ENCODE data around the gene CES2.

Gene CES2

DNA sequence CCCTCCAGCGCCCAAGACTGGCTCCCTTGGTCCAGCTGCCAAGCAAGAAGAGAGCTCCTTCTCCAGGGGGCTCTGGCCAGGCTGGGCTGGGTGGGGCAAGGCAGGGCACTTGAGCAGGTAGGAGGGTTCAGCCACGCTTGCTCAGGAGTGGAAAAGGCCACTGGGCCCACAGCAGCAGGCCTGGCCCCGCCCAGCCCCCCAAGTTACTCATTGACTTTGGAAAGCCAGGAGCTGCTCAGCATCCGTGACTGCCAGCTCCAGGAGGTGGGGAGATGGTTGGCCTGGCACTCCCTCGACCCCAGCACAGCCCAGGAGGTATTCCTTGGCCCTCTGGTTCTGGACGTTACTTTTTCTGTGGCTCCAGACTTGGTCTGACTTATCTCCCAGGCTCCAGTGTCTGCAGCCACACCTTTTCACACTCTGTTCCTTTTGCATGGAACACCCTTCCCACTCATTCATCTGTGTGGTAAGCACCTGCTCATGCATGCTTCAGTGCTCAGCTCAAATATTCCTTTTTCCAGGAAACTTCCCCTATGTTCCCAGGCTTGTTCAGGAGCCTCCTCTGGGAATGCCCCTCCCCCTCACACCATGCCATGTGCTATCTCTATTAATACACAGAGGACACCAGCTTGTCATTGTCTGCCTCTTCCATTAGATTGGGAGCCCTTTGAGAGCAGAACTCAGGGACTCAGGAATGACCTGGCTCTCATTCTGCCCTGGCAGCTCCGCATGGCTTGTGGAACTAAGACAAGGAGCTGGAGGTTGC is 16.3 kb upstream of the CES2 start, which contains the start of gene CDH16:
Gene CDH16, minus strand, starts transcription at position 83 of the 766 bp plus-strand sequence. CDS start 820 bp downstream, outside the sequence.
- no peak for DNase-seq (ENCODE audit: low spot score)

DNA sequence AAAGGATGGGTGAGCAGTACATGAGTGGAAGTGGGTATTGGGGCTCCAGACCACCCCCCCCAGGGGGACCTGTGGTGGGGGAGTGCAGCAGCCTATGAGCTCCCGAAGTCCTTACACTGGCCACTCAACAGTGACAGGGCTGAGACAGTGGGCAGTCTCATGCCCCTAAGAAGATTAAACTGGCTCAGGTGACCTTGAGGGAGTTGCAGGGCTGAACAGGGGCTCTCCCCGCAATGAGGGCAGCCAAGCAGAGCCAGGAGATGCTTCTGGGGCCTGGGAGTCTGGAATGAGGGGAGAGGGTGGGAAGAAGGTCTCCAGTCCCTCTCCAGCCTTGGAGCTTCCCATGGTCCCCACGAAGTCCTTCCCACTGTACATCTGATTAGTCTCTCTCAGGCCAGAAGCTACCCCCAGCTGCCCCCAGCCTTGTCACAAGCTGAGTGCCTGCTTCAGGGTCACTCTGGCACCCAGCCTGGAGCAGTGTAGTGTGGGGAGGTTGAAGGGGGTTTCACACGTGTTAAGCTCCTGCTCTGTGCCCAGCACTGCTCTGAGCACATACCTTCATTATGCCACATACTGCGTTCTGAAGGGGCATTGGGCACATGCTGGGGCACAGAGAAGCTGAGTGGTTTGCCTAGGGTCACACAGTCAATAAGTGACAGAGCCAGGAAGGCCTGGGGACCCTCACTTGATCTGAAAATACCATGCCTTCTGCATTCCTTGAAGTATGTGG is 15.6 kb upstream of the CES2 start:
- DNase-seq (ENCODE audit: low spot score), result no peak

DNA sequence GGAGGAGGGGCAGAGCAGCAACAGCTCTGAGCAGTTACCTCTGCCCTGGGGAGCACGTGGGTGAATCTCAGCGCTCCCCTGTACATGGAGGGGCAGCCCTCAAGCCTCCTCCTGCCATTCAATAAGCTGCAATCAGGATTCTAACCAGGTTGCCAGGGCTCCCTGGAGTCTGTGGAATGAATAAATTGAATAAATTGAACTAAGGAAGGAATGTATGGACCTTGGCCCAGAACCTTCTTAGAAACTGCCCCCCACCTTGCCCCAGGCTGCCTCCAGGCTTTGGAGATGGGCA is 15.1 kb upstream of the CES2 start:
- no peak for DNase-seq (ENCODE audit: low spot score)

DNA sequence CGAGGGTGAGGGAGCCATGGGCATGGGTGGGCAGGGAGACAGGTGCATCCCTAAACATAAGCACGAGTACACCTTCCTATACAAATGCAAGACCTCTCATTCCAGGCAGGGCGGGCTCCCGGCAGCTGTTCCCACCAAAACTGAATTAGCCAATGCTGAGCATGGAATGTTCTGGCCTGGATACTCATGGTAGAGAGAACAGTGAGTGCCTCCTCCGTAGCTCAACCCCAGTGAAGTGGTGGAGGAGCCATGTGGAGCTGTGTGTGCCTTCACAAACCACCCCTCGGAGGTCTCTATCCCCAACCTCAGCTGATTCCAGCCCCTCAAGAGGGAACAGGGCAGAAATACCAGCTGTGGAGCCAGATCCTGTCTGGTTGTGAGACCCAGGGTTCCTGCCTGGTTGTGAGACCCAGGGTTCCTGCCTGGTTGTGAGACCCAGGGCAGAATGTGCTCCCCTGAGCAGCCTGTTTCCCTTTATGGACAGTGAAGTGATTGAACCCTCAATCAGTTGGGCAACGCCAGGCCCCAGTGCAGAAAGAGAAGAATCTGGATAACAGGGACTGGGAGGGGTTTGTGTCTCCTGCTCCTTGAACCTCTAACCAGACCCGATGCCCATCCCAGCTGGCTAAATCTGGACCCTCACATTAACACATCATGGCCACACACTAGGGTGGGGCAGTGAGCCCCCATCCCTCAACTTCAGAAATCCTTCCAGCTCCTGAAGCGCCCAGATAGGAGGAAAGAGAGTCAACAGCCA is 14.2 kb upstream of the CES2 start:
- no peak for DNase-seq (ENCODE audit: low spot score)

DNA sequence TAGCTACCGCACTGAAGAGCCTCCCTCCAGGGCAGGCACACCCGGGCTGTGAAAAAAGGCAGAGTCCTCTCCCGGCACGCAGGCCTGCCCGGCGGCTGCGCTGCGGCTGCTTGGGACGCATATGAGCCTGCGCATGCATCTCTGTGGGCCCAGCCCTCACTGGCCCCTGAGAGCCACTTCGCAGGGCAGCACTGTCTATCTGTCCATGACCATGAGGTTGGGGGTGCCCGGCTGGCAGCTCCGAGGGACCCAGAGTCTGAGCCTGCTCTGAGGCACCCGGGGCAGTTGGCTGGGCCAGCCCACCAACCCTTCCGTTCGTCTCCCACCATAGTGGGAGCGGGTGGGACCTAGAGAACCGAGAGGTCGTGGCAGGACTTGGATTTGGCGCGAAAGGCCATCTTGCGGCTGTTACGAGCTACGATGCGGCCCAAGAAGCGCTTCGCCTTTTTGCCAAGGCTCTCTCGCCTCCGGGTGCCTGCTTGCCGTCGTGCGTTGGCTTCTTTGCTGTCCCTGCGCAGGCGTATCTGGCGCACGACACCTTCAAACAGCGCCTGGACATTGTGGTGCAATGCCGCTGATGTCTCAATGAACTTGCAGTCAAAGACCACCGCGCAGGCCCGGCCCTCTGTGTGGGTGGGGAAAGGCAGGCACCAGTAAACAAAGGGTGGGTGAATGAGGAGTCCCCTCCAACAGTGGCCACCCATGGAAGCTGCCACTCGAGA is 13.4 kb upstream of the CES2 start:
- DNase-seq (ENCODE audit: low spot score), result no peak

DNA sequence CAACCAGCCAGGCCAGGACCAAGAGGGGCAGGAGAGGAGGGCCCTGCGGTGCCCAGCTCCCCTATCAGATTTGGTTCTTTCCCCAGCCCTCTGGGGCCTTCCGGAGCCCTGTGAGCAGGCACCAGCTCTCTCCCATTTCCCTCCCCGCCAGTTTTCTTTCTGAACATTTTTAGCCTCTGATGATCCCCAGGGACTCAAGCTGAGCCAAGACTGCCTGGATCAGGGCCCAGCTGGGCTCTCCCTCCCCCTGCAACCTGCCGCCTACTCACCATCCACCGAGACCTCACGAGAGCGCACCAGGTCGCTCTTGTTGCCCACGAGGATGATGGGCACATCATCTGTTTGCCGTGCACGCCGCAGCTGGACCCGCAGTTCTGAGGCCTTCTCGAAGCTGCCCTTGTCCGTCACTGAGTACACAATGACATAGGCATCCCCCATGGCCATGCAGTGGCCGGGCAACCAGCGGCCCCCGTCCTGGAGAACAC is 12.0 kb upstream of the CES2 start:
- no peak for DNase-seq (ENCODE audit: low spot score)

DNA sequence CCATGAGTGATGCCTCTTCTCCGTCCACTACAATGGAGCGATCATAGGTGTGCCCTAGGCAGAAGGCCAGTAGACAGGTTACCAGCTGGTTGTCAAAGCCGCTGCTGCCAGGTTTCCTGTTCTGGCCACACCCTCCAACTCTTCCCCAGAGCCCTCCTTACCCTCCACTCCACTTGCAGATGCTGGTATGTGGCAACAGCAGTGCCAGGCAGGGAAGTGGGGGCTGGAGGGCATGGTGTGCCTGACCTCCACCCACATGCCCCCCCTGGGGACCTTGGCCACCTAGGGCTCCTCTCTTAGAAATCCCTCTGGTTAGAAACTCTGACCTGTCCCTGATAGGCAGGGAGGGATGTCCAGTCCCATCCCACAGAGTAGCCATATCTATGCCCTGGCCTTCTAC is 11.4 kb upstream of the CES2 start:
- no peak for DNase-seq (ENCODE audit: low spot score)

DNA sequence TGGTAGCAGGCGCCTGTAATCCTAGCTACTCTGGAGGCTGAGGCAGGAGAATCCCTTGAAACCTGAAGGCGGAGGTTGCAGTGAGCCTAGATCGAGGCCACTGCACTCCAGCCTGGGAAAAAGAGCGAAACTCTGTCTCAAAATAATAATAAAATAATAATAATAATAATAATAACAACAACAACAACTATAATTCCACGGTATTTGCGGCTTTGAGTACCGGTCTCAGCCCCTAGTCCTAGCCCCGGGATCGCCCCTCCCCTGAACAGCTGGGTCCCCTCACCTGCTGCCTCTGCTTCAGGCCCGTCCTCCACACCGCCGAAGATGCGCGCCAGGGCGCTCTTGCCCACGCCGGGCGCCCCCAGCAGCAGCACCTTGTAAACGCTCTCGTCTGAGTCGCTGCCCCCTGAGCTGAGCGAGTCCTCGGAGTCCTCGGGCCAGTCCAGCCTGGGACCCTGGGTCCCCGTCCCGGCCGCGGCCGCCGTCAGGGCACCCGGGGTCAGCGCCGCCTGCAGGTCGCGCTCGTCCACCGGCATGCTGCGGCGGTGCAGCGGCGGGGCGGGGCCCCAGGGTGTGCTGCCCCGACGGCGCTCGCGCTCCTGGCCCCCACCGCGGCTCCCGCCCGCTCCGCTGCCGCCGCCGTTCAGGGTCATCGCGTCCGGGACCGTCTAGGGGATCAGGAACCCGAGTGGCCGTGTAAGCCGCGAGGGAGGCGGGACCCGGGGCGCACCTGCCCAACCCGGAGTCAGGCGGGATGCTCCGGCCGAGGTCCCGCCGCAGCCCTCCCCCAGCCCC is 10.6 kb upstream of the CES2 start:
- no peak for DNase-seq (ENCODE audit: low spot score)

DNA sequence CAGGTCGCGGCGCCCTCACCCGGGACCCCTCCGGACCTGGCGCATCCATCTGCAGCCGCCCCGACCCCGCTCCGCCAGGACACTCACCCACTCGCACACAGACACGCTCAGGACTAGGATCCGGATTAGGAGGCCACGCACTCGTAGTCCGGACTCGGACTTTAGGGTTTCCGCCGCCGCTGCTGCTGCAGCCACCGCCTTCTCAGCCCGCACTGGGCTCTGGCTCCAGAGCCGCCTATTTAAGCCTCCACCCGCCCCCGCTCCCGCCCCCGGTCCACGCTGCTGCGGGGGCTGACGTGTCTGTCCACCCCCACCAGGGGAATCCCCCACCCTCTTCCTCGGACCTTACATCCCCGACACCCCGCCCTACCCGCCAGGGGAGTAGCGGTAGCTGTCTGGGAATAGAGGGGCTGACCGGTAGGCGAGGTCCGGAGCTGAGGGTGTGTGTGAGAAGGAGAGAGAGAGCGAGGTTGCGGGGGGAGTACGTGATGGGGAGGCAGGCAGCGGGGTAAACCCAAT is 9.9 kb upstream of the CES2 start, which contains the start of gene RRAD:
Gene RRAD, minus strand, starts transcription at position 214 of the 519 bp plus-strand sequence. CDS start 356 bp downstream, outside the sequence.
- DNase-seq (ENCODE audit: low spot score), result no peak

DNA sequence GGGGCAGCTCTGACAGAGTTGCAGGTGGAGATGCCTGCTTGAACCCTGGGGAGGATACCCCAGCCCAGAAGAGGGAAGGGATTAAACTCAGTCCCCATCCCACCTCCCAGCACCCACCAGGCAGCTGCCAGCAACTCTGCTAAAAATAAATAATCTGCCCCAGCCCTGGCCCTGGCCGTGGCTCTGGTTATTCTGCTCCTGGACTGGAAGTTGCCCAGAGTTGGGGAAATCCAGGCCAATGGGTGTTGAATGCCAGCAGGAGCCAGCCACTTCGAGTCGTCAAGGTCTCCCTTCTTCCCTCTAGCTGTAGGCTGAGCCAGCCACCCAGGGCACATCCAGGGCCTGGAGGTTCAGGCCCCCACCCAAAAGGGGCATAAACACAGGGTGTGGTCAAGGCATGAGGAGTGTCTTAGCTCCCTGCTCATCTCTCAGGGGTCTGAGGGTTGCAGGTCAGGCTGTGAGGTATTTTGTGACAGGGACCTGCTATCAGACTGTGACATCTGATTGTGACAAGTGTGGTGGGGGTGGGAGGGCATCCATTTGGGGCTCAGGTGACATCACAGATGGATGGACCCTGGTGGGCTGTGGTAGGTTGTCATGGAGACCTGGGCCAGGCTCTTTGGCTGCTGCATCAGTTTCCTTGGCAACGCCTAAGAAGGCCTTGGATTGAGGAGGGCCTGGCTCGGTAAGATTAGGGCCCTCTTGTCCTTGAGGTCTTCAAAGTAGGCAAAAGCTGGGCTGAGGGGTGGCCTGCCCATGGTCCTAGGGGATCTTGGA is 9.0 kb upstream of the CES2 start:
- no peak for DNase-seq (ENCODE audit: low spot score)

DNA sequence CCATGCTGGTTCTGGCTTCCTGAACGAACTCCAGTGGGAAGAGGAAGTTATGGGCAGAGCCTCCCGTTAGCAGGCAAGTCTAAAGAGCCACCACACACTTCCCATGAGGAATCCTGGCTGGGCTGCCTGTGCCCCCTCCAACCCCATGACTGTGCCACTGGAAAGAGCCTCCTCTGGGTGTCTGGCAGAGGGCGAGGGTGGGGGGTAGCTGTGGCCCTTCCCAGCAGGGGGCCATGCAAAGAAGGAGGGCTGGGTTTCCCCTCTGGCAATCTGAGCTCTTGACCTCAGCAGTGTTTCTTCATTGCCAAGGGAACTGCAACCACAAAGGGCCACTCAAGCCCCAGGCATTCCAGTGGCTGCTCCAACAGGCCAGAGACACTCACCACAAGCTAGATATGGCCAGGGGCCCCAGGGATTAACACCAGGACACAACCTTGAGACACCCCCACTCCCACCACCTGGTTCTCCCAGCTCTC is 8.3 kb upstream of the CES2 start:
- no peak for DNase-seq (ENCODE audit: low spot score)

DNA sequence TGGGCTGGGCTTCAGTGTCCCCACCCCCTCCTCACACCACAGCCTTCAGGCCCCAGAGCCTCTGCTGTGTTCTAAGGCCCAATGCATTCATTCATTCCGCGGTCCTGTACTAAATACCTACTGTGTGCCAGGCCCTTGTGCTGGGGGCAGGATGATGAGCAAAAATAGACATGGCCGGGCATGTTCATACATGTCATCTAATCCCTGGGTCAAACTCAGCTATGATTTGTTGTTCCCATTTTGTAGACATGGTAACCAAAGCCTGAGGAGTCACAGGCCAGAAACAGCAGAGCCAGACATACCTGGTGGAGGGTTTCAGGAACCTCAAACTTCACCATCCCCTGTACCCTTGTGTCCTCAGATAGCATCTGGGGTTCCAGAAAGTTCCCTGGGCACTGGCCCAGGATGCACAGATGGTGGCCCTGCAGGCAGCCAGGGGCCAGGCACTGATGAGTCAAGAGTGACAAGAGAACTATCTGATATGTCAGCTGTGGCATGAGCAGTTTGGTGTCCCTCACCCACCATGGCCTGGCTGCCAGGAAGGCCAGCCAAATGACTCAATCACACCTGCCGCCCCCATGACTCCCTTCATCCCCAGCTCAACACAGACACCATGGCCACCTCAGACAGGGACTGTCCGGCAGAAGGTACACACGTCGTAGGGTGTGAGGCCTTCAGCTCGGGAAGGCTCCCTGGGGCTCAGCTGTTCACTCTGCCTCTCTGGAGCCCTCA is 7.2 kb upstream of the CES2 start:
- DNase-seq (ENCODE audit: low spot score), result no peak

DNA sequence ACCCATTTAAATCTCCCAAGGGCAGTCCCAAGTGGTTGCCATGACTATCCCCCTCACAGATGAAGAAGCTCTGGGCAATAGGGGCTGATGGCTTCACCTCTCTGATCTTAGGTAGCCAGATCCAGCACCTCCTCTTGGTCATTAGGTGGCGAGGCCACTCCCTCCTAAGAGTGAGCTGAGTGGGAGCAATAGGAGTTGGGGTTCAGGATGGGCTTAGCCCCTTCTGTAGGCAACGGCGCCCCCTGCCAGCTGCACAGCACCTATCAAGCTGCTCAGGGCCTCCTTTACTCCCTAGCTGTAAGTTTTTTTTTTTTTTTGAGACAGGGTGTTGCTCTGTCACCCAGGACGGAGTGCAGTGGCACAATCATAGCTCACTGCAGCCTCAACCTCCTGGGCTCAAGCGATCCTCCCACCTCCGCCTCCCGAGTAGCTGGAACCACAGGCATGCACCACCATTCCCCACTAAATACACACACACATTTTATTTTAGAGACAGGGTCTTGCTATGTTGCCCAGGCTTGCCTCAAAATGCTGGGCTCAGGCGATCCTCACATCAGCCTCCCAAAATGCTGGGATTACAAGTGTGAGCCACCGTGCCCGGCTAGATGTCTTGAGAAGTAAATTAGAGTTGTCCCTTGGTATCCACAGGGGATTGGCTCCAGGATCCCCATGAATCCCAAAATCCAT is 6.5 kb upstream of the CES2 start:
- DNase-seq (ENCODE audit: low spot score), result no peak

DNA sequence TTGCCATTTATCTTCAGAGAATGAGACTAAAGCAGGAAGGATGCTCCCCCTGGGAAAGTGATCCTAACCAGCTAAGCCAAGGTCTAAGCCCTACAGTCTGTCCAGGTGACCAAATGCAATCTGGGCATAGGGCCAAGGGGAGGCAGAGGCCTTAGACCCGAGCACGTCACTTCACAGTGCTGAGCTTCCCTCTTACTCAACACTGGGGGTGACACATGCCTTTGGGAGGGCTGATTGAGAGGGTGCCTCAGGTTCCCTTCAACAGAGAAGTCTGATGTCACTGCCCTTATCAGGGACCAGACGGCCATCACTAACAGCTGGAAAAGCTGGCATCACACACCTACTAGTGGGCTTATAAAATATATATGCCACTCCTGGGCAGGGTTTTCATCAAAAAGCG is 5.1 kb upstream of the CES2 start:
- no peak for DNase-seq (ENCODE audit: low spot score)

DNA sequence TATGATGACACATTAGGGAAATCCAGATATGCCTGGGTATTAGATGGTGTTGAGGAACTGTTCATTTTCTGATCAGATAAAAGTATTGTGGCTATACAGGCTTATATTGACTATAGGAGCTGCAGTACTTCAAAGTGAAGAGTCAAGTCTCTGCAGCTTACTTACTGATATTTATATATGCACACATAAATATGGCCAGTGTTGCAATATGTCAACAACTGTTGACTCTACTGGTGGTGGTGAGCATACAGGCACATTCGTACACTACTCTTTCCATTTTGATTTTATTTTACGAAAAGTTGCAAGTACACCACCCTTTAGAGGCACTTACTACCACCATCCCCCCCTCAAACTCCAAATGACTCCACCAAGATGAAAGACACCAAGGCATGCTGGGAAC is 3.7 kb upstream of the CES2 start:
- no peak for DNase-seq (ENCODE audit: low spot score)

DNA sequence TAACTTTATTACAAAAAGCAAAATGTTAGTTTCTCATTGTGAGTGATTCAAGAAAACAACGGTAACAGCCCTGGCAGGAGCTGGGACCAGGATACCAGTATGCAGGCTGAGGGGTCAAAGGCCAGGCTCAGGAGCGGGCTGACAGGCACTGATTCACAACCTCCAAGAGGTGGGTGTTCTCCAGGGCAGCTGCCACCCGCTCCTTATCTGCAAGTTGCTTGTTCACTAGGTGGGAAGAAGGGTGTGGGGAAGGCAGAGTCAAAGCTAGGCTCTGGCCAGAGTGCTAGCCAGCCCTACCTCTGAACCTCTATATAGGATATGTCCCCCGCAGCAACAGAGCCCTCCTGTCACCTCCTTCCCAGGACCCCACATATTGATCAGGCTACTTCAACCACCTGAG is 3.2 kb upstream of the CES2 start:
- DNase-seq (ENCODE audit: low spot score), result no peak

DNA sequence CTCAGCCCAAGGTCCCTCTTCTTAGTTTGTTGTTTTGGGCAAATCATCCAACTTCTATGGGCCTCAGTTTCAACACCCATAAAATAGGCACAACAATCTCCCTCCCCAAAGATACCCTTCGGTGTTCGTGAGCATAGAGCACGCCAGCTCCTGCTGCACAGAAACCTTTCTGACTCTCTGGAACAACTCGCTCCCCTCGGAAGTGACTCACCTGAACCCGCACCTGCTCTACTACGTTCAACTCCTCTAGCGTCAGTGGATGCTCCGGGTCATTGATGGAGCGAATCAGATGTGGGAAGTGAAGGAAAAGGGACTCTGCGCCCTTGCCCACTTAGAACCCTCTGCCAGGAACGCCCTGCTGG is 1.6 kb upstream of the CES2 start:
- DNase-seq (ENCODE audit: low spot score), result no peak

DNA sequence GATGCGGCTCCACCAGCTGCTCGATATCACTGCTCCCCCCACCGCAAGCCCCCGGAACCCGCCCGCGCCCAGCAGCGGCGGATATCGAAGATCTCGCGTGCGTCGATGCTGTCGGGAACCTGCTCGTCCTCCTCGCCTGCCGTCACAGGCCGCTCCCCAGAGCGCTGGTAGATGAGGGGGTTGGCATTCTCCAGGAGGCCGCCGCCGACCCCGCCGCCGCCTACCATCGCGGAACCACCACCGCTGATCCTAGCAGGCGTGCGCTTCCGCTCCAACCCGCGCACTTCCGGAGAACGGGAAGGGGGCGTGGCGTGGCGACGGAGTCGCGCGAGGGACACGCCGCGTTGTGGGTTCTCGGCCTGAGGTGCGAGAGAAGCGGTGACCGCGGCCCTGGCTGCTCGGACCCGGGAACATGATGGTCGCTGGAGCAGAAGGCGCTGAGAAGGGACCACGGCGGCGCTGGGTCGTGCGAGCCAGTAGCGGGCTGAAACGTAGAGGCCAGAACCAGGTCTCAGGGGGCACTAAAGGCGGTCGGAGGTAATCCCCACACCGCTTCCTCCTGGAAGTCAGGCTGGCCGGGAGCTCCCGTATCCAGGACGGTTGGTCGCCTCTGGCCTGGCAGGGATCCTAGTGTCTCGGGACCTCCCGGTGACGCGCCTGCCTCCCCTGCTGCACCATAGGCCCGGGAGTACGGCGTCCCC is 1.0 kb upstream of the CES2 start, which contains the start of gene CIAO2B:
Gene CIAO2B, minus strand, starts transcription at position 265 of the 701 bp plus-strand sequence. Its CDS starts 38 bp downstream, at position 227.
- peak; percentile 73 for DNase-seq (ENCODE audit: low spot score)
